ENCODE measurements around the gene CNST.

GRCh38 chr1:246678816-246679793, 112.8 kb downstream of the CNST start:
- TF ChIP-seq SP2 (IDR thresholded peaks at IDR 0.05; ENCODE audit: extremely low read depth, low read depth, low read length, poor library complexity, severe bottlenecking), result no peak
- no peak for TF ChIP-seq SP1 (CRISPR knock-in tag; IDR thresholded peaks at IDR 0.05)
- no peak for TF ChIP-seq CHD4 (IDR thresholded peaks at IDR 0.05; ENCODE audit: insufficient read depth, insufficient replicate concordance, low read depth, low read length, poor library complexity, severe bottlenecking)
- no peak for TF ChIP-seq HDAC1 (IDR thresholded peaks at IDR 0.05)
- no peak for TF ChIP-seq ZBTB40 (IDR thresholded peaks at IDR 0.05)
- no peak for TF ChIP-seq ZBTB40 (CRISPR knock-in tag; IDR thresholded peaks at IDR 0.05)

Data from K562 (cell line).